Neural cell (in vitro differentiated cells): Measurements from ENCODE around the gene COL3A1. TPM values are rescaled to one million over a fixed set of nuclear protein-coding genes. Genes with fewer than 3 reads are reported as not detected.

Source experiments
- H2AFZ ChIP-seq: fragments of 200-600, 300-800 bp; sonication (generic), shearing (Covaris generic); 2 replicates; pipeline ENCODE4 v1.6.0; 2014; ENCODE audit warnings: low read depth, mild to moderate bottlenecking, antibody characterized with exemption, low read length, moderate library complexity
- H3F3A ChIP-seq: fragments of 200-600 bp; shearing (Covaris generic); 2 replicates; pipeline ENCODE4 v1.6.1; 2016; ENCODE audit warnings: mild to moderate bottlenecking, moderate library complexity, mixed read lengths, antibody characterized with exemption, low read length; ENCODE audit not compliant: insufficient read depth, poor library complexity, severe bottlenecking
- H3K27ac ChIP-seq: fragments of 200-600, 300-800 bp; sonication (generic), shearing (Covaris generic); 2 replicates; pipeline ENCODE4 v1.5.1; 2014; ENCODE audit warnings: mild to moderate bottlenecking, low read length, moderate library complexity
- H3K27me3 ChIP-seq: fragments of 300-800, 200-600 bp; sonication (generic), shearing (Covaris generic); 2 replicates; pipeline ENCODE4 v1.6.0; 2014; ENCODE audit warnings: mild to moderate bottlenecking, low read depth, low read length, moderate library complexity; ENCODE audit not compliant: insufficient read depth
- H3K36me3 ChIP-seq: fragments of 300-800, 200-600 bp; sonication (generic), shearing (Covaris generic); 2 replicates; pipeline ENCODE4 v1.5.1; 2014; ENCODE audit warnings: mild to moderate bottlenecking, antibody characterized with exemption, low read length, moderate library complexity; ENCODE audit not compliant: insufficient read depth
- H3K4me2 ChIP-seq: fragments of 300-800, 200-600 bp; sonication (generic), shearing (Covaris generic); 2 replicates; pipeline ENCODE4 v1.6.0; 2014; ENCODE audit warnings: mild to moderate bottlenecking, low read length
- H3K4me3 ChIP-seq: fragments of 300-800, 200-600 bp; sonication (generic), shearing (Covaris generic); 2 replicates; pipeline ENCODE4 v1.5.1; 2014; ENCODE audit warnings: mild to moderate bottlenecking, low read length, moderate library complexity
- H3K79me2 ChIP-seq: fragments of 200-600 bp; shearing (Covaris generic); replicated peaks from 2 replicates; pipeline ENCODE4 v1.6.0; 2014; ENCODE audit warnings: mild to moderate bottlenecking, low read length, moderate library complexity; ENCODE audit not compliant: insufficient read depth
- H3K9ac ChIP-seq: fragments of 300-800, 200-600 bp; sonication (generic), shearing (Covaris generic); 2 replicates; pipeline ENCODE4 v1.6.1; 2016; ENCODE audit warnings: mild to moderate bottlenecking, low read length, mixed read lengths
- H3K9me2 ChIP-seq: fragments of 200-600 bp; shearing (Covaris generic); 2 replicates; pipeline ENCODE4 v1.6.1; 2016; ENCODE audit warnings: mild to moderate bottlenecking, low read length, mixed read lengths; ENCODE audit not compliant: insufficient read depth
- H3K9me3 ChIP-seq: fragments of 200-600, 300-800 bp; sonication (generic), shearing (Covaris generic); 2 replicates; pipeline ENCODE4 v1.6.1; 2016; ENCODE audit warnings: mild to moderate bottlenecking, mixed run types, low read length, moderate library complexity, mixed read lengths
- H4K20me1 ChIP-seq: fragments of 200-600 bp; shearing (Covaris generic); 2 replicates; pipeline ENCODE4 v1.6.1; 2016; ENCODE audit warnings: mild to moderate bottlenecking, mixed run types; ENCODE audit not compliant: insufficient read depth
- EP300 ChIP-seq: fragments of 450-650 bp; conservative IDR thresholded peaks from 2 replicates; pipeline ENCODE4 v1.6.1; 2014; ENCODE audit warnings: antibody characterized with exemption, mild to moderate bottlenecking, moderate library complexity; ENCODE audit not compliant: poor library complexity, severe bottlenecking
- EZH2 ChIP-seq: fragments of 200-600, 300-800 bp; shearing (Covaris generic), sonication (generic); IDR thresholded peaks from 2 replicates; pipeline ENCODE4 v1.6.1; 2014; ENCODE audit warnings: antibody characterized with exemption, low read length, borderline replicate concordance, mild to moderate bottlenecking; ENCODE audit not compliant: insufficient read depth, poor library complexity, severe bottlenecking
- MXI1 ChIP-seq: fragments of 450-650 bp; conservative IDR thresholded peaks from 2 replicates; pipeline ENCODE4 v1.6.1; 2014; ENCODE audit warnings: antibody characterized with exemption, mild to moderate bottlenecking; ENCODE audit not compliant: poor library complexity, severe bottlenecking
- POLR2AphosphoS5 ChIP-seq: IDR thresholded peaks from 2 replicates; pipeline ENCODE4 v1.6.1; 2012
- RAD21 ChIP-seq: fragments of 450-650 bp; conservative IDR thresholded peaks from 2 replicates; pipeline ENCODE4 v1.6.1; 2014; ENCODE audit warnings: antibody characterized with exemption, mild to moderate bottlenecking, moderate library complexity
- SMC3 ChIP-seq: fragments of 450-650 bp; conservative IDR thresholded peaks from 2 replicates; pipeline ENCODE4 v1.6.1; 2014; ENCODE audit warnings: antibody characterized with exemption, mild to moderate bottlenecking, moderate library complexity; ENCODE audit not compliant: poor library complexity
- TAF1 ChIP-seq: IDR thresholded peaks from 2 replicates; pipeline ENCODE4 v1.6.1; 2012; ENCODE audit warnings: low read depth
- polyA minus RNA-seq: library from RNA; depleted of rRNA, polyadenylated mRNA; stranded (reverse); fragments of >200 nt; gene quantifications from 2 replicates; pipeline ENCODE4 v1.2.3, GENCODE V29; 2014
- polyA plus RNA-seq: library from polyadenylated mRNA; depleted of rRNA; stranded (reverse); fragments of >200 nt; gene quantifications from 2 replicates; pipeline ENCODE4 v1.2.3, GENCODE V29; 2014
- TF ChIP-seq, protein P1 (sequence below): fragments of 450-650 bp; IDR thresholded peaks from 2 replicates; pipeline ENCODE4 v1.5.1; 2014; ENCODE audit warnings: antibody characterized with exemption, mild to moderate bottlenecking, moderate library complexity; ENCODE audit not compliant: poor library complexity, severe bottlenecking
- TF ChIP-seq, protein P2 (sequence below): IDR thresholded peaks from 2 replicates; pipeline ENCODE4 v1.6.1; 2012; ENCODE audit warnings: borderline replicate concordance

The COL3A1 gene
- polyA plus RNA-seq (1.3 and 1.8 TPM in 2 replicates), polyA minus RNA-seq (1.7 and 2.0 TPM in 2 replicates)

DNA sequence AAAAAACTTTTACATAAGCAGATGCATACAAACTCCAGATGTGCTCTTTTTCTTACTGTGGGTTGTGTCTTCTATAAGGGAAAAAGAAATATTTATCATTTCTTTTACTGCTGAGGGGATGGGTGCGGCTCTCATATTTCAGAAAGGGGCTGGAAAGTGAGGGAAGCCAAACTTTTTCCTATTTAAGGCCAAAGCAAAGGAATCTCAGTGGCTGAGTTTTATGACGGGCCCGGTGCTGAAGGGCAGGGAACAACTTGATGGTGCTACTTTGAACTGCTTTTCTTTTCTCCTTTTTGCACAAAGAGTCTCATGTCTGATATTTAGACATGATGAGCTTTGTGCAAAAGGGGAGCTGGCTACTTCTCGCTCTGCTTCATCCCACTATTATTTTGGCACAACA is at the start of gene COL3A1:
COL3A1 (plus strand) TSS at position 210 of the 400 bp plus-strand sequence; CDS start at position 327, 117 bp downstream.
- H3K27me3 ChIP-seq, result no peaks in the 10 kb centered on the region
- no peak within 1 kb of the TSS for H3K9ac ChIP-seq
- H3K79me2 ChIP-seq, result no peaks in the 10 kb centered on the region
- H3F3A ChIP-seq, result no peaks in the 10 kb centered on the region
- no peak for TF ChIP-seq TAF1
- no peak for TF ChIP-seq MXI1
- no peak for TF ChIP-seq POLR2AphosphoS5
- TF ChIP-seq EP300, result no peak
- no peak for TF ChIP-seq RAD21
- TF ChIP-seq, protein P1, sequence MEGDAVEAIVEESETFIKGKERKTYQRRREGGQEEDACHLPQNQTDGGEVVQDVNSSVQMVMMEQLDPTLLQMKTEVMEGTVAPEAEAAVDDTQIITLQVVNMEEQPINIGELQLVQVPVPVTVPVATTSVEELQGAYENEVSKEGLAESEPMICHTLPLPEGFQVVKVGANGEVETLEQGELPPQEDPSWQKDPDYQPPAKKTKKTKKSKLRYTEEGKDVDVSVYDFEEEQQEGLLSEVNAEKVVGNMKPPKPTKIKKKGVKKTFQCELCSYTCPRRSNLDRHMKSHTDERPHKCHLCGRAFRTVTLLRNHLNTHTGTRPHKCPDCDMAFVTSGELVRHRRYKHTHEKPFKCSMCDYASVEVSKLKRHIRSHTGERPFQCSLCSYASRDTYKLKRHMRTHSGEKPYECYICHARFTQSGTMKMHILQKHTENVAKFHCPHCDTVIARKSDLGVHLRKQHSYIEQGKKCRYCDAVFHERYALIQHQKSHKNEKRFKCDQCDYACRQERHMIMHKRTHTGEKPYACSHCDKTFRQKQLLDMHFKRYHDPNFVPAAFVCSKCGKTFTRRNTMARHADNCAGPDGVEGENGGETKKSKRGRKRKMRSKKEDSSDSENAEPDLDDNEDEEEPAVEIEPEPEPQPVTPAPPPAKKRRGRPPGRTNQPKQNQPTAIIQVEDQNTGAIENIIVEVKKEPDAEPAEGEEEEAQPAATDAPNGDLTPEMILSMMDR, result no peak
- no peak within 1 kb of the TSS for H3K27ac ChIP-seq
- H3K9me2 ChIP-seq, result no peaks in the 10 kb centered on the region
- no peaks in the 10 kb centered on the region for H3K9me3 ChIP-seq
- H3K4me3 ChIP-seq, result no peak within 1 kb of the TSS
- H4K20me1 ChIP-seq, result no peaks in the 10 kb centered on the region
- no peaks in the 10 kb centered on the region for H3K36me3 ChIP-seq
- H2AFZ ChIP-seq, result no peak within 1 kb of the TSS
- no peak within 1 kb of the TSS for H3K4me2 ChIP-seq

DNA sequence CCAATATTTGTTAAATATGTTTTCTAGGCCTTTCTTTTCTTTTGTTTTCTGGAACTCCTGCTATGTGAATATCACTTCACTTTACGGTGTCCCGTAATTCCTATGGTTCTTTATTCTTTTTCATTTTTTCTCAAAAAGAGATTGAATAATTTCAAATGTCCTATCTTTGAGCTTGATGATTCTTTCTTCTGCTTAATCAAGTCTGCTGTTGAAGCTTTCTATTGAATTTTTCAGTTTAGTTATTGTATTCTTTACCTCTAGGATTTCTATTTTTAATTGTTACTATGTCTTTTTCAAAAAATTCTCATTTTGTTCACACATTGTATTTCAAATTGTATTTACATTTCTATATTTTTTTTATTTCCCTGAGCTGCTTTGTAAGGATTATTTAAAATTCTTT is 45.5 kb upstream of the COL3A1 start:
- Histone ChIP-seq H3K36me3 (no peaks in the 10 kb centered on the region), H4K20me1 (no peaks in the 10 kb centered on the region), H3K27ac (no peak overlapping the region), H3K9ac (no peak overlapping the region), H3F3A (no peaks in the 10 kb centered on the region), H3K4me2 (no peak overlapping the region), H2AFZ (no peak overlapping the region), H3K9me3 (no peaks in the 10 kb centered on the region), H3K79me2 (no peaks in the 10 kb centered on the region), H3K4me3 (no peak overlapping the region), H3K27me3 (no peaks in the 10 kb centered on the region), H3K9me2 (no peaks in the 10 kb centered on the region)
- TF ChIP-seq, protein P2, sequence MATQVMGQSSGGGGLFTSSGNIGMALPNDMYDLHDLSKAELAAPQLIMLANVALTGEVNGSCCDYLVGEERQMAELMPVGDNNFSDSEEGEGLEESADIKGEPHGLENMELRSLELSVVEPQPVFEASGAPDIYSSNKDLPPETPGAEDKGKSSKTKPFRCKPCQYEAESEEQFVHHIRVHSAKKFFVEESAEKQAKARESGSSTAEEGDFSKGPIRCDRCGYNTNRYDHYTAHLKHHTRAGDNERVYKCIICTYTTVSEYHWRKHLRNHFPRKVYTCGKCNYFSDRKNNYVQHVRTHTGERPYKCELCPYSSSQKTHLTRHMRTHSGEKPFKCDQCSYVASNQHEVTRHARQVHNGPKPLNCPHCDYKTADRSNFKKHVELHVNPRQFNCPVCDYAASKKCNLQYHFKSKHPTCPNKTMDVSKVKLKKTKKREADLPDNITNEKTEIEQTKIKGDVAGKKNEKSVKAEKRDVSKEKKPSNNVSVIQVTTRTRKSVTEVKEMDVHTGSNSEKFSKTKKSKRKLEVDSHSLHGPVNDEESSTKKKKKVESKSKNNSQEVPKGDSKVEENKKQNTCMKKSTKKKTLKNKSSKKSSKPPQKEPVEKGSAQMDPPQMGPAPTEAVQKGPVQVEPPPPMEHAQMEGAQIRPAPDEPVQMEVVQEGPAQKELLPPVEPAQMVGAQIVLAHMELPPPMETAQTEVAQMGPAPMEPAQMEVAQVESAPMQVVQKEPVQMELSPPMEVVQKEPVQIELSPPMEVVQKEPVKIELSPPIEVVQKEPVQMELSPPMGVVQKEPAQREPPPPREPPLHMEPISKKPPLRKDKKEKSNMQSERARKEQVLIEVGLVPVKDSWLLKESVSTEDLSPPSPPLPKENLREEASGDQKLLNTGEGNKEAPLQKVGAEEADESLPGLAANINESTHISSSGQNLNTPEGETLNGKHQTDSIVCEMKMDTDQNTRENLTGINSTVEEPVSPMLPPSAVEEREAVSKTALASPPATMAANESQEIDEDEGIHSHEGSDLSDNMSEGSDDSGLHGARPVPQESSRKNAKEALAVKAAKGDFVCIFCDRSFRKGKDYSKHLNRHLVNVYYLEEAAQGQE, result no peak
- TF ChIP-seq, protein P1, result no peak
- TF ChIP-seq TAF1 (no peak), SMC3 (no peak), POLR2AphosphoS5 (no peak), MXI1 (no peak), EP300 (no peak), RAD21 (no peak), EZH2 (no peak)
